NCI-H1694 (cell line): ENCODE data around the gene SMIM29.
"Not testable (repeated sequence)": the region's sequence is repeated elsewhere in the genome, so short reads cannot be mapped to it uniquely, and the experiment has no call there.

Experiments
- DNase-seq: peaks from one replicate; lab custom pipeline; 2025; lab: John Stamatoyannopoulos, UW

SMIM29 gene

DNA sequence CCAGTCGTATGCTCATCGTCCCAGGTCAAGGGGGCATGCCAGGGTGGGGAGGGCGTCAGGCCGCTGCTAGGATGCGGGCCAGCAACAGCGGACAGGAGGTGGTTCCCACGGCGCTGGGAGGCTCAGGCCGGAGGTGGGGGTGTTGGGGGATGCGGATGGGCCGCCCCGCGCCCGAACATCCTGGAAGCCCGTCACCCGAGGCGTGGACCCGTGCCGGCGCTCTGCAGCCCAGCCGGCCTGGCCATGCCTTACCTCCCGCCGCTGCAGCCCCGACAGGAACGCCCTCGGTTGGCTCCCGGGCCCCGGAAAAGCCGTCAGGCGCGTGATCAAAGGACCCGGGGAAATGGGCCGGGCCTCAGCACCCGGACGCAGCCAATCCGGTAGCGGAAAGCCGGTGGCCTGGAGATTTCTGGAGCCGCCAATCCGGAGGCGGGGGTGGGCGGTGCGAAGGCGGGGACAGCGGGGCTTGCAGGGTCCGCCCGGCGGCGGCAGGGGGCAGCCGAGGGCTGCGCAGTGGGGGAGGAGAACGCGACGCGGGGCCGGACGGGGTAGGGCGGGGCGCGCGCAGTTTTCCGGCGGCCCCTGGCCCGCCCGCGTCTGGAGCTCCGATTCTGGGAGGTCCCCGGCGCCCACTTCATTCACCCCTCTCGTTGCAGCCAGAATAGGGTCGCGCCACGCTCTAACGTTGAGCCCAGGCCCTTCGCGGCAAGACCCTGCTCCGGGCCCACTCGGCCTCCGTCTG lies at the start of gene SMIM29:
Gene SMIM29 (minus strand): TSS at position 280 of the 742 bp plus-strand sequence. CDS start 1,215 bp downstream, outside the sequence.
- DNase-seq, result peak; percentile 65

DNA sequence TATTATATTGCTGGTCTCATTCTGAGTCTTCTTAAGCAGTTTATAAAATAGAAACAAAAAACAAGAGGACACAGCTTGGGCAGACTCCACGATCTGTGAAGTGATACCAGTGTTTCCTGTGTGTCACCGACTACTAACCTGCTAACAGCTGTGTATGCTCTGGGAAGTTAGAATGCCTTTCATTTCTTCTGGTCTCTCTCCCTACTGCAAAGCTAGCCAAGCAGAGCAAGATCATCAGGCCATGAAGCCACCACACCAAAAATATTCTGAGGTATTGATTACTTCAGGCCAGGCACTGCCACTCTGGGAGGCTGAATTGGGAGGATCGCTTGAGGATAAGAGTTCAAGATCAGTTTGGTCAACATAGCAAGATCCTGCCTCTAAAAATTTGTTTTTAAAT lies 46.9 kb upstream of the SMIM29 start:
- DNase-seq, result no peak

- DNase-seq, result no peak
Observed at GRCh38 chr6:34292954-34293353, 44.1 kb upstream of the SMIM29 start.

DNA sequence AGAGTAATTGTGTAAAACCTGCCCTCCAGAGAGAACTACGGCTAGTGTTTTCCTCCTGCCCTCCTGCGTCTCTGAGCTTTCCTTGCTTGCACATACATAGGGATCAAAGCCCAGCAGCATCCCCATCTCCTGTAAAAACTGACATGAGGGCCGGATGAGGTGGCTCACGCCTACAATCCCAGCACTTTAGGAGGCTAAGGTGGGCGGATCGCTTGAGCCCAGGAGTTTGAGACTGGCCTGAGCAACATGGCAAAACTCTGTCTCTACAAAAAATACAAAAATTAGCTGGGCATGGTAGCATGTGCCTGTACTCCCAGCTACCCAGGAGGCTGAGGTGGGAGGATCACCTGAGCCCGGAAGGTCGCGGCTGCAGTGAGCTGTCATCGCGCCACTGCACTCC lies 40.3 kb upstream of the SMIM29 start:
- no peak for DNase-seq

- no peak for DNase-seq
Observed at GRCh38 chr6:34288581-34288980, 39.8 kb upstream of the SMIM29 start.

DNA sequence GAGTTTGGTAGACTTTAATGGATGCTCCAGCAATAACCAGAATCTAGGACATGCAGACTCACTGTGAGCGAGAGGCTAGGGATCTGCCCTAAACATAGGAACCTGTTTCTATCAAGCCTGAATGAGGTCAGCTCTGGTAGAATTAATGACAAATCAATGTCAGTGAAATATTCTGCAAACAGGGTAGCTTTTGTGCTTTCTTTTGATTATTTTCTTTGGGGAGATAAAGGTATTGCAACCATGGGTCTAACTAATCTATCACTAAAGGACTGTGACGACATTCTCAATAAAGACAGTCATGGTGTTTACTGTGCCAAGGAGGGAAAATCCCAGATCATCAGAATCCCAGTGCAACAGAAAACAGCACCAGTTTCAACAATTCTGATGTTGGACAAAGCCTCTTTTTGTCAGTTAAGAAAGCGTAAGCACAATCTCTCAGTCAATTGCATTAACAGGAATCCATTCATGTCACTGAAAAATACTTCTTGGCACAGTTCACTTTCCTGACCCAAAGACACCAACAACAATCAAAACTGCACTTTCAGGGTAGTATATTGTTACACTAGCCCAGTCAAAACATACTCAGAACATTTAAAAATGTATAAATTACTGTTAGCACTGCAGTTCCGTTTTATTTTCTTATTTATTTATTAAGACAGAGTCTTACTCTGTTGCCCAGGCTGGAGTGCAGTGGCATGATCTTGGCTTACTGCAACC lies 36.8 kb upstream of the SMIM29 start:
- DNase-seq, result no peak

DNA sequence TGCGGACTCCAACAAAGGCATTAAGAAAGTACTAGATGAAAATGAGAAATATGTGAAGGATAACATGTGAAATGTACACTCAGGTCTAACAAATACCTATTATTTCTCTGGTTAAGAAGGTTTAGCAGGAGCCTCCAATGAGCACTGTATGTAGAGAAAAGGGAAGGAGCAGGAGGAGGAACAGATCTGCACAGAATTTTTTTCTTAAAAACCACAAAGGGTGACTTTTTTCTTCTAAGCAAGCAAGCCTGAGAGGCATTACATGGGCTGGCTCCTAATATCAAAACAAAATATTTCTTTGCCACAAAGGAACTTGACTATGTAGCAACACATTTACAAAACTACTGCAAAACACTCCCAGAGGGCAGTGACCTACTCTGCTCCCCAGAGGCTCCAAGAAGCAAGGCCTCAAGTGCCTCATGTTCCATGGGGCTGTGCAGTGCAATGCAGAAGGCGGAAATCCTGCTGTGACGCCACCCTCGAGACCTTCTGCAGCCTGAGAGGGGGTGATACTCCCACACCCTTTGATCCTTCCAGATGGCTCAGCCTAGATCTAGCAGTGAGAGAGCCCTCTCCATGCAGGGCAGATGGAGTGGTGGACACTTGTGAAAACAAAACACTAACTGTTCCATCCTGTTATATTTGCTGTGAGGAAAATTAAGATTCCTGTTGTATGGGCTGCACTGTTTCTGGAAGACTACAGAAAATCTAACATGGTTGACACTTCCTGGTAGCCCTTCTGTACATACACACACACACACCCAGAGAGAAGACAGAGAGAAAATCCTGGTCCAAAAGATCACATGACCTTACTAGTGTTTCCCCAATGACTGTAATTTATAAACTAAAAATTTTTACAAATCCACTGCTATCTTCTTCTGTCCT lies 36.0 kb upstream of the SMIM29 start:
- no peak for DNase-seq

- no peak for DNase-seq
Observed at GRCh38 chr6:34281702-34282334, 33.0 kb upstream of the SMIM29 start.

- DNase-seq, result no peak
Observed at GRCh38 chr6:34280216-34280615, 31.4 kb upstream of the SMIM29 start.

- DNase-seq, result no peak
Observed at GRCh38 chr6:34278833-34279232, 30.0 kb upstream of the SMIM29 start.

GRCh38 chr6:34277763-34278112 lies 28.9 kb upstream of the SMIM29 start:
- DNase-seq, result no peak

DNA sequence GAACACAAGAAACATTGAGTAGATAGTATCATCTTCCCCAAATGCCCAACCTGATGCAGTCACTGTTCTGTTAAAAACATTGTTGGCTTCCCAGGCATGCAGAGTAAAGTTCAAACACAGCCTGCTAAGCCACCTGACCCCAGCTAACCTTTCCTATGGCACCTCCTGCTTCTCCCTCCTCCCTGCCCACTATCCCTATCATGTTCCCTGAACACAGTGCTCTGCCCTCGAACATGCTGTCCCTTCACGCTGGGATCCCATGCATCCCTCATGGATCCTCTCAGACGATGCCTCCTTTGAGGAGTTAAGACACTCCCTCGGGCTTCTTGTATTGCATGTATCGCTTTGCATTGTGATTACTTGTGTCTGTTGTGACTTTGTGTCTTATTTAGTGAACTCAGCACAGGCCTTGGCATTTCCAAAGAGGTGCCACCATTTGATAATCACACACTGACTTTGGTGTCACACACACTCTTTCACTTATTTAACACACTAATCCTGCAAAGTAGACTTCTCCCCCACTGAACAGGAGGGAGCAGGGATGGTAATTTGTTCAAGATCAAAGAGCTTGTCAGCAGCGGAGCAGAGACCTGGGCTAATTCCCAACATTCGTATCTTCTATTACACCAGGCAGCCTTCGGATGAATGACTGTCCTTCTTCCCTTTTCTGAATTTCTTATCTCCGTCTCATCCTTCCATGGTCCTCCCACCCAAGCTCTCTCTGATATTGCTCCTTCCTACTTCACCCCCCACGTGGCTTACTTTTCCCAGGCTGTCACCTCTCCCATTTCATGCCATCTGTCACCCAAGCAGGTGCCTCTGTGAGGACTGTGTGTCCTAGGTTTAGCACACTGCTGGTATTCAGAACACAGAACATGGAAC lies 28.3 kb upstream of the SMIM29 start:
- no peak for DNase-seq

- no peak for DNase-seq
Observed at GRCh38 chr6:34276191-34276590, 27.4 kb upstream of the SMIM29 start.

- no peak for DNase-seq
Observed at GRCh38 chr6:34275128-34275804, 26.5 kb upstream of the SMIM29 start.

GRCh38 chr6:34274129-34274528 lies 25.3 kb upstream of the SMIM29 start:
- no peak for DNase-seq

DNA sequence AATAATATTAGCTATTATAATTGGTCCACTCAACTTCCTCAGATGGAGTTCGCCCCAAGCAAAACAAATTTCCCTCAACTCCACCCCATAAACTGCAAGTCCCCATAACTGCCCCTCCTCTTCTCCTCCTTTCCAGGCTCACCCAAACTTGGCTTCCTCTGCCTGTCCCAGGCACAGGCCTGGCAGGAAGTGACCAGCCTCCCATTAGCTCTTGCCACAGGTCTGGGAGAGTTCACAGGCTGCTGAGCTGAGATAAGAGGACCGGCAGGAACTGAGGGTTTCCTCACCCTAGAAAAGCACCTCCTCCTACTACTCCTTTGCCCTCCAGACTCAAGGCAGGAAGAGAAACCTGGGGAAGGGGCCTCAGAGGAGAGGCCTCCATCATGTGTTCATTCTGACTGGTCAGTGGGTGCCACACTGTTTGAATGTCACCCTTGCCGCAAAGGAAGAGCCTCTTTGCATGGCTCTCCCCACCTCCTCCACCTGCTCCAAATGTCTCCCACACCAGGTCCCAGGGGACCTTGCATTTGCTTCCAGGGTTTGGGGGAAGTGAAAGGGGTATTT lies 24.5 kb upstream of the SMIM29 start:
- no peak for DNase-seq

DNA sequence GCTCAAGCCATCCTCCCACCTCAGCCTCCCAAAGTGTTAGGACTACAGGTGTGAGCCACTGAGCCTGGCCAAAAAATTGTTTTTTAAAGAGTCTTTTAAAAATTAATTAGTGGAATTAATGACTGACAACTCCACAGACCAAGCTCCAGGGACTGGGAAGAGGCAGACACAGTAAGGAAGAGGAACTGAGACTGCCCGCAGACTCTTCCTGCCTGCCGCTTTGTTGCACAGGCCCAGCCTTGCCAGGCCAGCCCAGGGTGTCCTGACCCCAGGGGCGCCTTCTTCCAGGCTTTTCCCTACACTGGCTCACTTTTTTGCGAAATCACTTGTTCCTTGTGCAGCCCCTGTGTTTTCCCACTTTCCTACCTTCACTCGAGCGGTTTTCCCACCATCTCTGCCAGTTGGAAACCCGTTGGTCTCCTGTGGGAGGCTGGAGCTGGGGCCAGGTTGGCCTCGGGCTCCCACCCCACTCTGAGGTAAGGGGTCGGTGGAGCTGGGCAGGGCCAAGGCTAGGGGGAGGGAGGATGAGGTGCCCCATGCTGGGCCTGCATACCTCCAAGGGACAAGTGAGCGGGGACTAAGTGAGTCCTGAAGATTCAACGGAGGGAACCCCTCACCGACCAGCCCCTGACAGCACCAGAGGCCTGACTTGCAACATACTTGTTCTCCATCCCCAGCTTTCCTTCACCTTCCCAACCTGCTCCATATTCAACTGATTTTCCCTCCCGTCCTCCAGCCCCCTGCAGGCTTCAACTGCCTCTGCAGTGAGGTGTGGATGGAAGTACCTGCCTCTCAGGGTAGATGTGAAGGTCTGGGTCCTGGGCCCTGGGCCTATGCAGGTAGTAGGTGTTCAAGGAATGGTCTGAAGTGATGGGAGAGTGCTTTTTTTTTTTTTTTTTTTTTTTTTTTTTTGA lies 23.5 kb upstream of the SMIM29 start:
- no peak for DNase-seq

GRCh38 chr6:34269658-34270341 lies 21.0 kb upstream of the SMIM29 start:
- DNase-seq, result not testable (repeated sequence)

GRCh38 chr6:34269132-34269531 lies 20.3 kb upstream of the SMIM29 start:
- not testable (repeated sequence) for DNase-seq
